HepG2 (cell line): Measurements from ENCODE around the gene TBCEL. TPM values are rescaled to one million over a fixed set of nuclear protein-coding genes. Genes with fewer than 3 reads are reported as not detected.

Experiments
- ATF6 ChIP-seq: sonication (generic); formaldehyde crosslinking; conservative IDR thresholded peaks from 2 replicates; pipeline ENCODE4 v1.4.0; 2020; ENCODE audit warnings: missing genetic modification reagents
- FOXP4 ChIP-seq: sonication (generic); formaldehyde crosslinking; IDR thresholded peaks from 2 replicates; pipeline ENCODE4 v1.4.0; 2020; ENCODE audit warnings: missing genetic modification reagents
- GLI4 ChIP-seq: sonication (generic); formaldehyde crosslinking; IDR thresholded peaks from 2 replicates; pipeline ENCODE4 v1.5.1; 2020; ENCODE audit warnings: missing genetic modification reagents, mild to moderate bottlenecking, moderate library complexity, borderline replicate concordance
- HHEX ChIP-seq: IDR thresholded peaks from 2 replicates; pipeline ENCODE4 v1.6.1; 2016; ENCODE audit warnings: control low read depth
- HMG20A ChIP-seq: IDR thresholded peaks from 2 replicates; pipeline ENCODE4 v1.6.1; 2016; ENCODE audit warnings: borderline replicate concordance
- ISX ChIP-seq: sonication (generic); formaldehyde crosslinking; conservative IDR thresholded peaks from 2 replicates; pipeline ENCODE4 v1.5.0; 2020; ENCODE audit warnings: missing genetic modification reagents
- KDM6A ChIP-seq: IDR thresholded peaks from 2 replicates; pipeline ENCODE4 v1.6.1; 2016; ENCODE audit warnings: low read depth
- NBN ChIP-seq: fragments of 450-650 bp; conservative IDR thresholded peaks from 2 replicates; pipeline ENCODE4 v1.6.1; 2017
- NCOA5 ChIP-seq: sonication (generic); formaldehyde crosslinking; IDR thresholded peaks from 2 replicates; pipeline ENCODE4 v1.4.0; 2020; ENCODE audit warnings: missing genetic modification reagents
- REPIN1 ChIP-seq: sonication (generic); formaldehyde crosslinking; IDR thresholded peaks from 2 replicates; pipeline ENCODE4 v1.8.0; 2022; ENCODE audit warnings: missing genetic modification reagents, low read depth, mild to moderate bottlenecking, borderline replicate concordance
- WIZ ChIP-seq: sonication (generic); formaldehyde crosslinking; IDR thresholded peaks from 2 replicates; pipeline ENCODE4 v1.5.1; 2020; ENCODE audit warnings: mild to moderate bottlenecking, missing genetic modification reagents
- ZC3H4 ChIP-seq: sonication (generic); formaldehyde crosslinking; IDR thresholded peaks from 2 replicates; pipeline ENCODE4 v1.4.0; 2020; ENCODE audit warnings: missing genetic modification reagents, borderline replicate concordance
- ZEB1 ChIP-seq: IDR thresholded peaks from 2 replicates; pipeline ENCODE4 v1.6.1; 2012; ENCODE audit warnings: mild to moderate bottlenecking, low read depth, inconsistent platforms; ENCODE audit not compliant: insufficient replicate concordance
- ZNF101 ChIP-seq: sonication (generic); formaldehyde crosslinking; IDR thresholded peaks from 2 replicates; pipeline ENCODE4 v1.4.0; 2020; ENCODE audit warnings: mild to moderate bottlenecking, low read depth, missing genetic modification reagents, borderline replicate concordance
- ZNF136 ChIP-seq: sonication (generic); formaldehyde crosslinking; IDR thresholded peaks from 2 replicates; pipeline ENCODE4 v1.8.1; 2022; ENCODE audit warnings: low read depth, mild to moderate bottlenecking, moderate library complexity, missing genetic modification reagents
- ZNF232 ChIP-seq: sonication (generic); formaldehyde crosslinking; IDR thresholded peaks from 2 replicates; pipeline ENCODE4 v1.4.0; 2020; ENCODE audit warnings: missing genetic modification reagents, borderline replicate concordance
- ZNF30 ChIP-seq: sonication (generic); formaldehyde crosslinking; IDR thresholded peaks from 2 replicates; pipeline ENCODE4 v1.5.0; 2020; ENCODE audit warnings: mild to moderate bottlenecking, missing genetic modification reagents
- ZNF367 ChIP-seq: sonication (generic); formaldehyde crosslinking; IDR thresholded peaks from 2 replicates; pipeline ENCODE4 v1.4.0; 2020; ENCODE audit warnings: missing genetic modification reagents, borderline replicate concordance
- ZNF570 ChIP-seq: sonication (generic); formaldehyde crosslinking; IDR thresholded peaks from 2 replicates; pipeline ENCODE4 v1.4.0; 2020; ENCODE audit warnings: mild to moderate bottlenecking, missing genetic modification reagents, borderline replicate concordance
- ZNF768 ChIP-seq: sonication (generic); formaldehyde crosslinking; IDR thresholded peaks from 2 replicates; pipeline ENCODE4 v1.4.0; 2020; ENCODE audit warnings: missing genetic modification reagents
- polyA plus RNA-seq, 8 experiments: library from polyadenylated mRNA; depleted of rRNA in 3 of 8; stranded (reverse) in 7 of 8; unstranded in 1 of 8; fragments of >200 nt; fragmentation: Illumina TruSeq in 4 of 8; extraction: Trizol in 4 of 8; gene quantifications; 2 replicates each; pipeline versions ENCODE4 v1.2.1 to v1.2.3, GENCODE V29; 2011 to 2016; ENCODE audit warnings: low read depth in 4 of 8, missing spikeins in 1 of 8, mixed read lengths in 1 of 8; ENCODE audit not compliant: insufficient read depth in 1 of 8
- total RNA-seq, 5 experiments: library from RNA; depleted of rRNA; stranded (reverse); fragments of >200 nt; fragmentation: Illumina TruSeq; extraction: Trizol; gene quantifications; 2 replicates each; pipeline ENCODE4 v1.2.3, GENCODE V29; 2016; ENCODE audit warnings: low read depth in 1 of 5
- TF ChIP-seq, protein P1 (sequence below): sonication (generic); formaldehyde crosslinking; IDR thresholded peaks from 2 replicates; pipeline ENCODE4 v1.5.1; 2020; ENCODE audit warnings: missing genetic modification reagents, mild to moderate bottlenecking, borderline replicate concordance
- TF ChIP-seq, protein P2 (sequence below): sonication (generic); formaldehyde crosslinking; IDR thresholded peaks from 2 replicates; pipeline ENCODE4 v1.9.0; 2021; ENCODE audit warnings: missing genetic modification reagents, borderline replicate concordance

The TBCEL gene
- total and polyA plus RNA-seq, 2 of the 13 experiments (the other 11 are each of a cell fraction or from before 2014, with no cell fraction given) = 6.1 to 12.5 TPM

DNA sequence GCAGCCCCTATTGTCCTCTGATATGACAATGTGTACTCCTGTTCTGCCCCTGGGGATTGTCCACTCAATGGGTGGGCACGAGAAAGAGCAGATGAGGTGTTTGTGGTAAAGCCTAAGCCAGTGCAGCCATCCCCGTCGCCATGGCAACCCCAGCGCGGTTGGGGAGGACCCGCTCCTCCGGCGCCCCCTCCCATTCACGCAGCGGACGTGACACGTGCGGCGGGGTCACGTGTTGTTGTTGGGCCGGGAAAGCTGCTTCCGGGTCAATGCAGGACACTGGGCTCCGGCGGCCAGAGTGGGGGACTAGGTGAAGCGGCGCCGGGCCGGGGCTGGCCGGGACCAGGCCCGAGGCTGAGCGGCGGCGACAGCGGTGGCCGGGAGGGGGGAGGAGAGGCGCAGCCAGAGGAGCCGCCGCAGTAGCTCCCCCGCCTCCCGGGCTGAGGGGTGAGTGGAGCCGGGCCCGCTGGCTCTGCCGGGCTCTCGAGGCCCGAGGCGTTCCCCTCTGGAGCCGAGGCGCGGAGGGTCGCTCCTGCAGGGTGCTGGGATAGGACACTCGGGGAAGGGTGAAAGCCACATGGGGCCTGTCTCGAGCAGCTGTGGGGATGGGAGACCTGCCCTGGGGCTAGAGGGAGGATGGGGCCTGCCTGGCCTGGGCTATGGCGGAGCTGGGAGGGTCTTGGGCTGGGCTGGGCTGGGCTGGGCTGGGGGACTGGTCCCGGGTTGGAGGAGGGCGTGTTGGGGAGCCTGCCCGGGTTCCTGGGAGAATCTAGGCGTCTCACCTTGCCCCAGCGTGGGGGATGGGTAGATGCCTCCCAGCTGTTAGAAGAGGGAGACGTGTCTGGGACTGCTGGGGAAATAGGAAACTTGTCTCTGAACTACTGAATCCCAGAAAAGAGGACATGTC lies at the start of gene TBCEL (continued):
- TF ChIP-seq ZNF570 (no peak), ZEB1 (no peak), WIZ (CRISPR knock-in tag) (no peak), ATF6 (CRISPR knock-in tag) (no peak), ZNF367 (CRISPR knock-in tag) (no peak), FOXP4 (peak; percentile 82), ZNF232 (CRISPR knock-in tag) (peak; percentile 74; the same call in 1 of the 2 replicates), KDM6A (CRISPR knock-in tag) (no peak), ZNF101 (CRISPR knock-in tag) (no peak), ZC3H4 (CRISPR knock-in tag) (no peak), NCOA5 (CRISPR knock-in tag) (no peak), REPIN1 (CRISPR knock-in tag) (no peak), NBN (no peak), ISX (CRISPR knock-in tag) (no peak), ZNF768 (CRISPR knock-in tag) (no peak), HMG20A (CRISPR knock-in tag) (no peak), ZNF30 (0 out of 2 replicates have a peak, but pooled peaks have one; percentile 64), HHEX (CRISPR knock-in tag) (no peak), ZNF136 (CRISPR knock-in tag) (0 out of 2 replicates have a peak, but pooled peaks have one; percentile 29), GLI4 (no peak)
- TF ChIP-seq, protein P1, sequence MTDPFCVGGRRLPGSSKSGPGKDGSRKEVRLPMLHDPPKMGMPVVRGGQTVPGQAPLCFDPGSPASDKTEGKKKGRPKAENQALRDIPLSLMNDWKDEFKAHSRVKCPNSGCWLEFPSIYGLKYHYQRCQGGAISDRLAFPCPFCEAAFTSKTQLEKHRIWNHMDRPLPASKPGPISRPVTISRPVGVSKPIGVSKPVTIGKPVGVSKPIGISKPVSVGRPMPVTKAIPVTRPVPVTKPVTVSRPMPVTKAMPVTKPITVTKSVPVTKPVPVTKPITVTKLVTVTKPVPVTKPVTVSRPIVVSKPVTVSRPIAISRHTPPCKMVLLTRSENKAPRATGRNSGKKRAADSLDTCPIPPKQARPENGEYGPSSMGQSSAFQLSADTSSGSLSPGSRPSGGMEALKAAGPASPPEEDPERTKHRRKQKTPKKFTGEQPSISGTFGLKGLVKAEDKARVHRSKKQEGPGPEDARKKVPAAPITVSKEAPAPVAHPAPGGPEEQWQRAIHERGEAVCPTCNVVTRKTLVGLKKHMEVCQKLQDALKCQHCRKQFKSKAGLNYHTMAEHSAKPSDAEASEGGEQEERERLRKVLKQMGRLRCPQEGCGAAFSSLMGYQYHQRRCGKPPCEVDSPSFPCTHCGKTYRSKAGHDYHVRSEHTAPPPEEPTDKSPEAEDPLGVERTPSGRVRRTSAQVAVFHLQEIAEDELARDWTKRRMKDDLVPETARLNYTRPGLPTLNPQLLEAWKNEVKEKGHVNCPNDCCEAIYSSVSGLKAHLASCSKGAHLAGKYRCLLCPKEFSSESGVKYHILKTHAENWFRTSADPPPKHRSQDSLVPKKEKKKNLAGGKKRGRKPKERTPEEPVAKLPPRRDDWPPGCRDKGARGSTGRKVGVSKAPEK (CRISPR knock-in tag) = no peak
- TF ChIP-seq, protein P2, sequence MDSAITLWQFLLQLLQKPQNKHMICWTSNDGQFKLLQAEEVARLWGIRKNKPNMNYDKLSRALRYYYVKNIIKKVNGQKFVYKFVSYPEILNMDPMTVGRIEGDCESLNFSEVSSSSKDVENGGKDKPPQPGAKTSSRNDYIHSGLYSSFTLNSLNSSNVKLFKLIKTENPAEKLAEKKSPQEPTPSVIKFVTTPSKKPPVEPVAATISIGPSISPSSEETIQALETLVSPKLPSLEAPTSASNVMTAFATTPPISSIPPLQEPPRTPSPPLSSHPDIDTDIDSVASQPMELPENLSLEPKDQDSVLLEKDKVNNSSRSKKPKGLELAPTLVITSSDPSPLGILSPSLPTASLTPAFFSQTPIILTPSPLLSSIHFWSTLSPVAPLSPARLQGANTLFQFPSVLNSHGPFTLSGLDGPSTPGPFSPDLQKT = no peak
